Amygdala (tissue), 56 donors: ENCODE measurements around the gene CMSS1.
A peak's percentile ranks its signal among the peaks of the same experiment; 100 is the strongest.
"Not testable (repeated sequence)": the region's sequence is repeated elsewhere in the genome, so short reads cannot be mapped to it uniquely, and the experiment has no call there.

ENCODE experiments used
- DNase-seq, 56 donors: peaks; one replicate each; lab custom pipeline; 2025; lab: John Stamatoyannopoulos, UW

Gene CMSS1

GRCh38 chr3:99810403-99810802, 7.3 kb upstream of the CMSS1 start:
- DNase-seq: no peak

- DNase-seq: peak in 4 of 56 donors; percentile 28 to 36 (median 32)
Observed at GRCh38 chr3:99817047-99817436, 620 bp upstream of the CMSS1 start.

GRCh38 chr3:99818818-99819217, 1.2 kb downstream of the CMSS1 start:
- no peak for DNase-seq

GRCh38 chr3:99823723-99824711, 6.4 kb downstream of the CMSS1 start:
- DNase-seq: no peak

GRCh38 chr3:99825004-99825640, 7.5 kb downstream of the CMSS1 start:
- no peak for DNase-seq

GRCh38 chr3:99829844-99830243, 12.2 kb downstream of the CMSS1 start:
- DNase-seq: no peak

GRCh38 chr3:99833617-99834205, 16.0 kb downstream of the CMSS1 start:
- no peak for DNase-seq

- DNase-seq: no peak
Observed at GRCh38 chr3:99834211-99834957, 16.7 kb downstream of the CMSS1 start.

GRCh38 chr3:99836681-99837080, 19.0 kb downstream of the CMSS1 start:
- DNase-seq: no peak

- DNase-seq: no peak
Observed at GRCh38 chr3:99837715-99838114, 20.1 kb downstream of the CMSS1 start.

GRCh38 chr3:99838755-99839154, 21.1 kb downstream of the CMSS1 start:
- no peak for DNase-seq

- DNase-seq: no peak
Observed at GRCh38 chr3:99839613-99840012, 22.0 kb downstream of the CMSS1 start.

- DNase-seq: not testable (repeated sequence)
Observed at GRCh38 chr3:99841949-99842348, 24.3 kb downstream of the CMSS1 start.

- DNase-seq: no peak
Observed at GRCh38 chr3:99842826-99843589, 25.3 kb downstream of the CMSS1 start.

GRCh38 chr3:99843590-99844258, 26.1 kb downstream of the CMSS1 start:
- peak in 1 of 56 donors; percentile 8 for DNase-seq

- no peak for DNase-seq
Observed at GRCh38 chr3:99845331-99845730, 27.7 kb downstream of the CMSS1 start.

- no peak for DNase-seq
Observed at GRCh38 chr3:99845999-99846398, 28.3 kb downstream of the CMSS1 start.

- no peak for DNase-seq
Observed at GRCh38 chr3:99846477-99847160, 29.0 kb downstream of the CMSS1 start.

GRCh38 chr3:99848433-99848832, 30.8 kb downstream of the CMSS1 start:
- no peak for DNase-seq
